Measurements from ENCODE around the gene RARRES2. TPM values are rescaled to one million over a fixed set of nuclear protein-coding genes. Genes with fewer than 3 reads are reported as not detected.

The RARRES2 gene
- total and polyA plus RNA-seq, 2 of the 13 experiments (the other 11 are each of a cell fraction or from before 2014, with no cell fraction given), result 134 to 172 TPM

DNA sequence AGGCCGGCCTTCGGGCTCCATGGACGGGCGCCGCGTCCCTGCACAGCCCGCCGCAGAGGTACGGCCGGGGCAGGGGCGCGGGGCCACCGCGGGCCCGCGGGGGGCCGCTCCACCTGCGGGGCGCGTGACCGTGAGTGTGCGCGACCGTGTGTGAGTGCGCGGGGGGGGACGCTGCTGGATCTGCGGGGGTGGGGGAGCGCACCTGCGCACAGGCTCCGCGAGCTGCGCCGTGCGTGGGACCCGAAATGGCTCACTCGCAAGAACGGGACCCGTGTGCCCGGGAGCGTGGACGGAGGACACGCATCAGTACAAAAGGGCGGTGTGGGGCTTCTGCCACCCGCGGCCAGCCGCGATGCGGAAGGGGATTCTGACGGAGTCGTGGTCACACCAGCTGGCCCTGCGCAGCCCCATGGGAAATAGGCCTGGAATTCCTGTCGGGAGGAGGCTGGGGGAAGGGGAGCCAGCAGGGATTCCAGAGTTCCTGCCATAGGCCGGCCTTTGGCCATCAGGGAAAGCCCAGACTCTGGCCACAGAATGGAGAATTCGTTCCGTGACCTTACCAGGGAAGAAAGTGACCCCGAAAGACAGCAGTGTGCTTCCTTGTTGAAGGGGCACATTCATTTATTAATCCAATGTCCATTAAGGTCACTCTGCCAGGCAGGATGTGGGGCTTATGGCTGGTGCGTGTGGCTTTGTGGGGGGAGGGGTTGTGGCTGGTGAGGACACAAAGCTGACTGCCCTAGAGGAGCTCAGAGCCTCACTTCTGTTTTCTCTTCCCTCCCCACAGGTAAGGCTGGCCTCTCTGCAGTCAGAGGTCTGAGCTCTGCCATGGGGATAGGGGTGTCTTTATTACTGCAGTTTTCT, 27.7 kb upstream of the RARRES2 start (continued):
- TF ChIP-seq RELA (CRISPR knock-in tag; IDR thresholded peaks at IDR 0.05), result no peak
- TF ChIP-seq TCF7L2 (IDR thresholded peaks at IDR 0.05; ENCODE audit: low read depth, low read length), result no peak
- no peak for TF ChIP-seq SP1 (IDR thresholded peaks at IDR 0.05)
- TF ChIP-seq SP1 (CRISPR knock-in tag; IDR thresholded peaks at IDR 0.05), result no peak
- 0 out of 2 replicates have a peak, but pooled peaks have one; percentile 59 for TF ChIP-seq ZBTB37 (CRISPR knock-in tag; IDR thresholded peaks at IDR 0.05)
- no peak for TF ChIP-seq ATF1 (CRISPR knock-in tag; IDR thresholded peaks at IDR 0.05)
- no peak for TF ChIP-seq ARHGAP35 (CRISPR knock-in tag; IDR thresholded peaks at IDR 0.05; ENCODE audit: borderline replicate concordance)
- TF ChIP-seq TAF1 (CRISPR knock-in tag; IDR thresholded peaks at IDR 0.05), result peak; percentile 58; the same call in 1 of the 2 replicates
- TF ChIP-seq ZNF549 (CRISPR knock-in tag; IDR thresholded peaks at IDR 0.05), result no peak
- TF ChIP-seq, protein P1, sequence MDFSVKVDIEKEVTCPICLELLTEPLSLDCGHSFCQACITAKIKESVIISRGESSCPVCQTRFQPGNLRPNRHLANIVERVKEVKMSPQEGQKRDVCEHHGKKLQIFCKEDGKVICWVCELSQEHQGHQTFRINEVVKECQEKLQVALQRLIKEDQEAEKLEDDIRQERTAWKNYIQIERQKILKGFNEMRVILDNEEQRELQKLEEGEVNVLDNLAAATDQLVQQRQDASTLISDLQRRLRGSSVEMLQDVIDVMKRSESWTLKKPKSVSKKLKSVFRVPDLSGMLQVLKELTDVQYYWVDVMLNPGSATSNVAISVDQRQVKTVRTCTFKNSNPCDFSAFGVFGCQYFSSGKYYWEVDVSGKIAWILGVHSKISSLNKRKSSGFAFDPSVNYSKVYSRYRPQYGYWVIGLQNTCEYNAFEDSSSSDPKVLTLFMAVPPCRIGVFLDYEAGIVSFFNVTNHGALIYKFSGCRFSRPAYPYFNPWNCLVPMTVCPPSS (IDR thresholded peaks at IDR 0.05), result no peak
- TF ChIP-seq JUNB (CRISPR knock-in tag; IDR thresholded peaks at IDR 0.05; ENCODE audit: borderline replicate concordance), result no peak
- no peak for TF ChIP-seq ZNF704 (CRISPR knock-in tag; IDR thresholded peaks at IDR 0.05; ENCODE audit: borderline replicate concordance)
- TF ChIP-seq PHF8 (CRISPR knock-in tag; IDR thresholded peaks at IDR 0.05), result no peak; the same call in 1 of the 2 replicates
- TF ChIP-seq KDM1A (CRISPR knock-in tag; IDR thresholded peaks at IDR 0.05), result no peak
- TF ChIP-seq ARNTL (CRISPR knock-in tag; IDR thresholded peaks at IDR 0.05), result no peak
- no peak for TF ChIP-seq ZNF839 (CRISPR knock-in tag; IDR thresholded peaks at IDR 0.05; ENCODE audit: borderline replicate concordance)
- no peak for TF ChIP-seq REL (CRISPR knock-in tag; conservative IDR thresholded peaks at IDR 0.05)
- no peak for TF ChIP-seq MAFF (IDR thresholded peaks at IDR 0.05; ENCODE audit: low read depth, low read length)
- TF ChIP-seq ZBTB20 (CRISPR knock-in tag; IDR thresholded peaks at IDR 0.05; ENCODE audit: borderline replicate concordance, low read depth), result peak; percentile 37; the same call in 1 of the 2 replicates
- TF ChIP-seq PHF5A (CRISPR knock-in tag; IDR thresholded peaks at IDR 0.05; ENCODE audit: low read depth, unreplicated experiment), result no peak
- no peak; the same call in 1 of the 2 replicates for TF ChIP-seq ATF7-NPFF (CRISPR knock-in tag; IDR thresholded peaks at IDR 0.05; ENCODE audit: low read depth)
- TF ChIP-seq ZNF225 (CRISPR knock-in tag; IDR thresholded peaks at IDR 0.05), result no peak
- TF ChIP-seq ZNF75D (CRISPR knock-in tag; IDR thresholded peaks at IDR 0.05; ENCODE audit: borderline replicate concordance), result no peak
- no peak; the same call in 1 of the 2 replicates for TF ChIP-seq ZNF574 (CRISPR knock-in tag; IDR thresholded peaks at IDR 0.05)

All from HepG2 (cell line).